GM12892 (cell line): ENCODE measurements around the gene CSF1.

Source experiments
- POLR2A ChIP-seq: IDR thresholded peaks from 2 replicates; pipeline ENCODE4 v1.6.1; 2011; ENCODE audit warnings: low read depth, low read length, control low read depth
- POLR2AphosphoS5 ChIP-seq: IDR thresholded peaks from 2 replicates; pipeline ENCODE4 v1.6.1; 2011; ENCODE audit warnings: low read depth, low read length, control low read depth

- TF ChIP-seq POLR2A (no peak), POLR2AphosphoS5 (no peak)
Measured at GRCh38 chr1:109887884-109888283, 22.8 kb upstream of the CSF1 start.
